Testis (tissue), 3 donors: ENCODE data around the gene VAV2. TPM values are rescaled to one million over a fixed set of nuclear protein-coding genes. Genes with fewer than 3 reads are reported as not detected.
A peak's percentile ranks its signal among the peaks of the same experiment; 100 is the strongest.

Experiments
- DNase-seq: peaks from one replicate; pipeline ENCODE4 v3.0.0-alpha.2; 2019
- H3K27ac ChIP-seq, 2 donors: fragments of 200-600 bp; sonication (generic); one replicate each; pipeline ENCODE4 v1.5.1; 2019
- H3K27me3 ChIP-seq: fragments of 200-600 bp; sonication (generic); one replicate; pipeline ENCODE4 v1.5.1; 2019
- H3K36me3 ChIP-seq: fragments of 200-600 bp; sonication (generic); one replicate; pipeline ENCODE4 v1.5.1; 2017; ENCODE audit warnings: low read depth; ENCODE audit errors: missing control alignments
- H3K4me1 ChIP-seq: fragments of 200-600 bp; sonication (generic); one replicate; pipeline ENCODE4 v1.5.1; 2019
- H3K4me3 ChIP-seq, 2 donors: fragments of 200-600 bp; sonication (generic); one replicate each; pipeline ENCODE4 v1.5.1; 2017 to 2019
- H3K9me3 ChIP-seq: fragments of 200-600 bp; sonication (generic); one replicate; pipeline ENCODE4 v1.5.1; 2017
- CTCF ChIP-seq, 3 experiments: fragments of 450-650 bp in 2 of 3; fragments of 200-600 bp in 1 of 3; sonication (generic) in 1 of 3; IDR thresholded peaks; one replicate each; pipeline ENCODE4 v1.5.1; 2016 to 2019; ENCODE audit warnings: antibody characterized with exemption in 3 of 3, mild to moderate bottlenecking in 2 of 3, moderate library complexity in 1 of 3
- POLR2A ChIP-seq: fragments of 450-650 bp; IDR thresholded peaks from one replicate; pipeline ENCODE4 v1.6.1; 2017; ENCODE audit warnings: antibody characterized with exemption, mild to moderate bottlenecking, moderate library complexity
- whole genome bisulfite sequencing, 2 donors: methylation state at CpG; one replicate each; pipeline ENCODE4 v1.1.5; 2018; 5-methylcytosine and 5-hydroxymethylcytosine counted together
- intact Hi-C: fragments of 100-400 bp; cut with DNase I; formaldehyde crosslinking; loops from one replicate; pipeline ENCODE4 v1.15.1; 2023; ENCODE audit warnings: low total_unique reads
- polyA plus RNA-seq: library from polyadenylated mRNA; stranded (reverse); fragments of 350-450 nt; fragmentation: Illumina TruSeq; extraction: RNeasy Lipid Tissue Mini Kit (QIAGEN cat#74804); gene quantifications from one replicate; pipeline ENCODE4 v1.2.3, GENCODE V29; 2014; ENCODE audit warnings: low read depth, low replicate concordance; ENCODE audit not compliant: insufficient read depth
- total RNA-seq, 2 donors: library from RNA; depleted of rRNA; stranded (reverse); fragments of >200 nt; gene quantifications; one replicate each; pipeline ENCODE4 v1.2.3, GENCODE V29; 2016

Gene VAV2
- total and polyA plus RNA-seq, 3 donors from 2014 or later, result 11.0 to 14.1 (median 12.2) TPM

GRCh38 chr9:133799106-133799505 is 193.0 kb downstream of the VAV2 start:
- intact Hi-C loops, result no loop called here
- TF ChIP-seq POLR2A (no peak), CTCF (IDR thresholded peaks at IDR 0.05) (no peak)
- no peaks in the 10 kb centered on the region for H3K36me3 ChIP-seq
- no peaks in the 10 kb centered on the region for H3K27me3 ChIP-seq
- peaks cover 6% of the 10 kb centered on the region for H3K4me1 ChIP-seq
- H3K27ac ChIP-seq, result no peak overlapping the region
- no peaks in the 10 kb centered on the region for H3K9me3 ChIP-seq
- no peak overlapping the region for H3K4me3 ChIP-seq
- 87 to 96% methylated on average over 11 of the region's 11 CpGs for WGBS, 2 donors
- DNase-seq, result no peak

- TF ChIP-seq POLR2A (no peak), CTCF (IDR thresholded peaks at IDR 0.05) (no peak)
- Histone ChIP-seq H3K9me3 (no peaks in the 10 kb centered on the region), H3K4me1 (peaks cover 7% of the 10 kb centered on the region), H3K4me3 (no peak overlapping the region), H3K36me3 (no peaks in the 10 kb centered on the region), H3K27me3 (no peaks in the 10 kb centered on the region), H3K27ac (no peak overlapping the region)
- intact Hi-C loops, result no loop called here
- 95 to 97% methylated on average over 5 to 9 of the region's 9 CpGs for WGBS, 2 donors
- DNase-seq, result no peak
Observed at GRCh38 chr9:133798160-133798559, 194.0 kb downstream of the VAV2 start.

GRCh38 chr9:133797406-133798105 is 194.6 kb downstream of the VAV2 start:
- H3K9me3 ChIP-seq, result no peaks in the 10 kb centered on the region
- WGBS, 2 donors, result 77 to 85% methylated on average over 5 to 22 of the region's 22 CpGs
- intact Hi-C loops, result no loop called here

GRCh38 chr9:133796562-133796961 is 195.6 kb downstream of the VAV2 start:
- intact Hi-C loops, result no loop called here
- Histone ChIP-seq H3K27ac (no peak overlapping the region), H3K9me3 (no peaks in the 10 kb centered on the region), H3K4me1 (peaks cover 8% of the 10 kb centered on the region), H3K4me3 (no peak overlapping the region), H3K27me3 (no peaks in the 10 kb centered on the region), H3K36me3 (no peaks in the 10 kb centered on the region)
- TF ChIP-seq POLR2A (no peak), CTCF (IDR thresholded peaks at IDR 0.05) (no peak)
- 78% methylated on average over 11 of the region's 11 CpGs; no CpG with 5 or more reads in 1 of the 2 donors for WGBS, 2 donors
- no peak for DNase-seq

More at GRCh38 chr9:133797406-133798105, 194.6 kb downstream of the VAV2 start:
- Histone ChIP-seq H3K4me3 (no peak overlapping the region), H3K27ac (no peak overlapping the region), H3K27me3 (no peaks in the 10 kb centered on the region), H3K4me1 (peaks cover 8% of the 10 kb centered on the region), H3K36me3 (no peaks in the 10 kb centered on the region)
- DNase-seq, result peak; percentile 56
- TF ChIP-seq CTCF (IDR thresholded peaks at IDR 0.05), result no peak
- TF ChIP-seq POLR2A, result no peak

GRCh38 chr9:133795049-133795448 is 197.1 kb downstream of the VAV2 start:
- intact Hi-C loops, result no loop called here
- Histone ChIP-seq H3K4me3 (no peak overlapping the region), H3K4me1 (peaks cover 8% of the 10 kb centered on the region), H3K36me3 (no peaks in the 10 kb centered on the region), H3K9me3 (no peaks in the 10 kb centered on the region), H3K27ac (no peak overlapping the region), H3K27me3 (no peaks in the 10 kb centered on the region)
- no peak for TF ChIP-seq POLR2A
- no peak for TF ChIP-seq CTCF (IDR thresholded peaks at IDR 0.05)
- no peak for DNase-seq
- WGBS, 2 donors, result 85 to 90% methylated on average over 8 of the region's 8 CpGs
